ENCODE results near the gene UPK3A.
"Not testable (repeated sequence)": the region's sequence is repeated elsewhere in the genome, so short reads cannot be mapped to it uniquely, and the experiment has no call there.

The UPK3A gene

DNA sequence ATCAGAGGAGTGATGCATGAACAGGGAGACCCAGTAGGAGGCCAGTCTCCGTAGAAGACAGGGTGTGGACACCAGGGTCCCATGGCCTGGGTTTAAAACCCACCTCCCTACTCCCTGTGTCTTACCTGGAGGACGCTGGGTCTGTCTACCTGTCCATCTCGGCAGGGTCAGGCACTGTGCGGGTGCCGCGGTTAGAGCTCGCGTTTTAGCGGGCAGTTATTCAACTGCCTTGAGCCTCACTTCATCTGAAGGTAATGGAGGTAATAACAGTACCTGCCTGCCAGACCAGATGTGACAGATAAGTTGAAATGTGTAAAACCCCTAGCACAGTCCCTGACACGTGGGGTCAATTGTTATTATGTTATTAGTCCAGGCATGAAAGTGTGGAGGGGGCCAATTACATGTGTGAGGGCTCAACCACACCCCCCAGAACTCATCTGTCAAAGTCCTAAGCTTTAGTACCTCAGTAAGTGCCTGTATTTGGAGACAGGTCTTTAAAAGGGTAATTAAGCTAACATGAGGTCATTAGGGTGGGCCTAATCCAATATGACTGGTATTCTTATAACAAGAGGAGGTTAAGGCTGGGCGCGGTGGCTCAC, 8.1 kb upstream of the UPK3A start:
- in situ Hi-C loops (cut with MboI; ENCODE audit: low pct_unique_long_range_greater_than_20kb, low sequenced_read_pairs) = no loop called here
- DNase-seq = no peak

- DNase-seq; in situ Hi-C loops (cut with MboI; ENCODE audit: low pct_unique_long_range_greater_than_20kb, low sequenced_read_pairs): not testable (repeated sequence)
These were observed 7.0 kb upstream of the UPK3A start for GRCh38 chr22:45277720-45278119.

DNA sequence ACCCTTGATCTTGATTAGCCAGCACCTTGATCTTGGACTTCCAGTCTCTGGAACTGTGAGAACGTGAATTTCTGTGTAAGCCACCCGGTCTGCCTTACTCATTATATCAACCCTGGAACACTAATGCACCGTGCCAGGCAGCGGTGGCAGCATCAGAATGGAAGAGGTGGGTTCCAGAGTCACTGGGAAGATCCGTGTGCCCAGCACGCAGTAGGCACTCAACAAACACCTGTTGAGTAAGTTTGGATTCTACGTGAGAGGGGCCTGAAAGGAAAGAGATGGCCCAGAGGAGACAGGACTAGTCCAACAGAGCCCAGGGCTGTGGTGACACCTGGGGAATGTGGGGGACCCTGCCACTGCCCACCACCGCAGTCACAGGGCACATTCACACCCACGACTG, 6.6 kb upstream of the UPK3A start:
- in situ Hi-C loops (cut with MboI; ENCODE audit: low pct_unique_long_range_greater_than_20kb, low sequenced_read_pairs) = no loop called here
- DNase-seq = no peak

GRCh38 chr22:45280587-45280980, 4.2 kb upstream of the UPK3A start:
- no peak for DNase-seq

GRCh38 chr22:45281010-45281409, 3.7 kb upstream of the UPK3A start:
- in situ Hi-C loops (cut with MboI; ENCODE audit: low pct_unique_long_range_greater_than_20kb, low sequenced_read_pairs) = no loop called here
- DNase-seq = no peak

More at GRCh38 chr22:45280587-45280980, 4.2 kb upstream of the UPK3A start:
- in situ Hi-C loops (cut with MboI; ENCODE audit: low pct_unique_long_range_greater_than_20kb, low sequenced_read_pairs) = no loop called here

DNA sequence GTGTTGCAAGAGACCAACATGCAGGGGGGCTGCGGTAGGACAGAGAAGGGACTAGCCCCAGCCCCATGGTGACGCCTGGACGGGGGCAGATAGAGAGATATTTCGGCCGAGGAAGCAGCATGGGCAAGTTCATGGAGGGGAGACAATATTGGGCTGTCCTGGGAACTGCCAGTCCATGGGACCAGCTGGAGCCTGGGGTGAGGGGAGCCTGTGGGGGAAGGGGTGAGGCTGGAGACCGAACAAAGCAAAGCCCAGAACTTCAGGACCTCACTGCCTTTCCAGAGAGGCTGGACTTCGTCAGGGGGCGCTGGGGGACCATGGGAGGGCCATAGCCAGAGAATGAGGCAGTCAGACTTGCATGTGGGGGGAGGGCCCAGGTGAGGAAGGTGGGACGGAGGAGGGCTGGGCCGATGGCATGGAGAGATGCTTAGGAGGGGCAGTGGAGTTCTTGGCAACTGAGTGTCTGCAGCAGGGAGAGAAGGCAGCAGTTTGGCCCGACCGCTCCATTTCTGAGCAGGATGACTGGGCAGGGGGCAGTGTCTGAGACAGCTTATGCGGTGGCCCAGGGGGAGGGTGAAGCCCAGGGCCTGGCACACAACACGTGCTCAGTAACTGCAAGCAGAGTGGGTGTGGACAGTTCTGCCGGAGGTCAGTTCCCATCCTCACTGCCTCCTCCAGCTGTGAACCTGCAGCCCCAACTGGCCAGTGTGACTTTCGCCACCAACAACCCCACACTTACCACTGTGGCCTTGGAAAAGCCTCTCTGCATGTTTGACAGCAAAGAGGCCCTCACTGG, 712 bp downstream of the UPK3A start:
- in situ Hi-C loops (cut with MboI; ENCODE audit: low pct_unique_long_range_greater_than_20kb, low sequenced_read_pairs) = no loop called here
- DNase-seq = no peak

GRCh38 chr22:45286854-45287551, 2.3 kb downstream of the UPK3A start:
- no peak for DNase-seq
- in situ Hi-C loops (cut with MboI; ENCODE audit: low pct_unique_long_range_greater_than_20kb, low sequenced_read_pairs) = no loop called here

GRCh38 chr22:45290410-45290936, 5.7 kb downstream of the UPK3A start:
- in situ Hi-C loops (cut with MboI; ENCODE audit: low pct_unique_long_range_greater_than_20kb, low sequenced_read_pairs) = no loop called here
- no peak for DNase-seq

- in situ Hi-C loops (cut with MboI; ENCODE audit: low pct_unique_long_range_greater_than_20kb, low sequenced_read_pairs) = no loop called here
- no peak for DNase-seq
These were observed 6.5 kb downstream of the UPK3A start for GRCh38 chr22:45291061-45291930.

GRCh38 chr22:45291931-45292290, 7.2 kb downstream of the UPK3A start:
- in situ Hi-C loops (cut with MboI; ENCODE audit: low pct_unique_long_range_greater_than_20kb, low sequenced_read_pairs) = no loop called here
- no peak for DNase-seq

GRCh38 chr22:45292731-45293442, 8.1 kb downstream of the UPK3A start:
- in situ Hi-C loops (cut with MboI; ENCODE audit: low pct_unique_long_range_greater_than_20kb, low sequenced_read_pairs) = no loop called here
- peak; percentile 69 for DNase-seq

DNA sequence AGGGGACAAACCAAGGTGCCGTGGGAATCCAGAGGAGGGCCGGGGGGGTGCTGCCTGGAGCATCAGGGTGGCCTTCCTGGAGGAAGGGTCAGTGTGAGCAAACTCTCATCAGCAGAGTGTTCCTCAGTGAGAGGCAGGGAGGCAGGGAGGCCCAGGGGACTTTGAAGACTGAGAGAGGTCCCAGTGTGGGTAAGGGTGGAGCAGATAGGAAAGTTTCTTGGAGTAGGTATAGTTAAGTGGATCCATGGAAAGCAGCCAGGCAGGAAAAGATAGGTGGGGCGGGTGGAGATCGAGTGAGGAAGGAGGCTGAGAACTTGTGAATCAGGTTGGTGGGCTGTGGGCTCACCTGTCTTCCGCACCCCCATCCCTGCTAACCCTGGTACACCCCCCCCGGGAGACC, 9.3 kb downstream of the UPK3A start:
- in situ Hi-C loops (cut with MboI; ENCODE audit: low pct_unique_long_range_greater_than_20kb, low sequenced_read_pairs) = no loop called here

DNA sequence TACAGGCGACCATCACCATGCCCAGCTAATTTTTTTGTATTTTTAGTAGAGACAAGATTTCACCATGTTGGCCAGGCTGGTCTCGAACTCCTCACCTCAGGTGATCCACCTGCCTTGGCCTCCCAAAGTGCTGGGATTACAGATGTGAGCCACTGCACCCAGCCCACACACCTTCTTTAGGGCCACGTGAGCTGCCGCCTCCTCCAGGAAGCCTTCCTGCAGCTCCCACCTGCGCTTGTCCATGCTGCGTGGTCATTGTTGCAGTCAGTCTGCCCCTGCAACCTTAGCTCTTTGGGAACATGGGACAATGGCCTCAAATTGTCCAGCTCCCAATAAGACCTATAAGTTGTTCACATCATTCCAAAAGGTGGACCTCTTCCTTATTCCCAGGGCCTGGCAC, 10.3 kb downstream of the UPK3A start:
- in situ Hi-C loops (cut with MboI; ENCODE audit: low pct_unique_long_range_greater_than_20kb, low sequenced_read_pairs); DNase-seq: not testable (repeated sequence)

More for the DNA sequence above, 9.3 kb downstream of the UPK3A start:
- DNase-seq = no peak

DNA sequence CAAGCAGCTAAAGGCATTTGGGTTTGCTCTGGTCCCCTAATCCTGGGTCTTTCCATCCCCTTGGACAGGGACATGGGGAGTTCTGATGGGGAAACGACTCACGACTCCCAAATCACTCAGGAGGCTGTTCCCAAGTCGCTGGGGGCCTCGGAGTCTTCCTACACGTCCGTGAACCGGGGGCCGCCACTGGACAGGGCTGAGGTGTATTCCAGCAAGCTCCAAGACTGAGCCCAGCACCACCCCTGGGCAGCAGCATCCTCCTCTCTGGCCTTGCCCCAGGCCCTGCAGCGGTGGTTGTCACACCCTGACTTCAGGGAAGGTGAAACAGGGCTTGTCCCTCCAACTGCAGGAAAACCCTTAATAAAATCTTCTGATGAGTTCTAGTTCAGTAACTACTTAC, 10.7 kb downstream of the UPK3A start:
- in situ Hi-C loops (cut with MboI; ENCODE audit: low pct_unique_long_range_greater_than_20kb, low sequenced_read_pairs) = no loop called here
- DNase-seq = no peak

DNA sequence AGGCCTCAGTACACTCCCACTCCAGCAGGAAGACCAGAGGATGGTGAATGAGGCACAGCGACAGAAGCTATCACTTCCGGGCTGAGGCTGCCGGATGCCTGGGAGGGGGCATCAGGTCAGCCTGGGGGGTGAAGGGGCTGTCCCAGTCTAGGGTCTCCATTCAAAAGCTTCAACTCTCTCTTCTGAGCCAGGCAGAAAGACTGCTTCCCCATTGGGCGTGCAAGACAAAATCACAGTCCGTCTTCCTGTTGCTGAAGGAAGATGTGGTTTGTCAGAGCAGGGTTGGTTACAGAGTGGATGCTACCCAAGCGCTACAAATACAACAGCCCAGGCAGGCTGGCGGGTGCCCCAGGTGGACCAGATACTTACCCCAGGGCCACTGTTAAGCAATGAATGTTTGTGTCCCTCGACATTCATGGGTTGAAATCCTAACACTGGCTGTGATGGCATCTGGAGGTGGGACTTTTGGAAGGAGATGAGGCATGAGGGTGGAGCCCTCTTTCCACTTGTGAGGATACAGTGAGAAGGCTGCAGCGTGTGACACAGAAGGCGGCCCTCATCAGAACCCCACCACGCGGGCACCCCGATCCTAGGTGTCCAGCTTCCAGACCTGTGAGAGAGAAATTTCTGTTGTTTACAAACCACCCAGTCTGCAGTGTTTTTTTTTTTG, 12.0 kb downstream of the UPK3A start:
- in situ Hi-C loops (cut with MboI; ENCODE audit: low pct_unique_long_range_greater_than_20kb, low sequenced_read_pairs) = no loop called here

GRCh38 chr22:45298934-45299505, 14.3 kb downstream of the UPK3A start:
- no peak for DNase-seq
- in situ Hi-C loops (cut with MboI; ENCODE audit: low pct_unique_long_range_greater_than_20kb, low sequenced_read_pairs) = no loop called here

More for the DNA sequence above, 12.0 kb downstream of the UPK3A start:
- DNase-seq = peak; percentile 37

- no peak for DNase-seq
- in situ Hi-C loops (cut with MboI; ENCODE audit: low pct_unique_long_range_greater_than_20kb, low sequenced_read_pairs) = no loop called here
These were observed 18.0 kb downstream of the UPK3A start for GRCh38 chr22:45302751-45303150.

- DNase-seq = no peak
- in situ Hi-C loops (cut with MboI; ENCODE audit: low pct_unique_long_range_greater_than_20kb, low sequenced_read_pairs) = no loop called here
These were observed 18.4 kb downstream of the UPK3A start for GRCh38 chr22:45303181-45303580.
